Measurements from ENCODE around the gene MC4R. TPM values are rescaled to one million over a fixed set of nuclear protein-coding genes. Genes with fewer than 3 reads are reported as not detected.
A peak's percentile ranks its signal among the peaks of the same experiment; 100 is the strongest.
"Not testable (repeated sequence)": the region's sequence is repeated elsewhere in the genome, so short reads cannot be mapped to it uniquely, and the experiment has no call there.

Gene MC4R
- polyA plus RNA-seq (ENCODE audit: insufficient read length in 3 of 3): under 1 TPM; 0.13 to 0.24 (median 0.18) TPM

DNA sequence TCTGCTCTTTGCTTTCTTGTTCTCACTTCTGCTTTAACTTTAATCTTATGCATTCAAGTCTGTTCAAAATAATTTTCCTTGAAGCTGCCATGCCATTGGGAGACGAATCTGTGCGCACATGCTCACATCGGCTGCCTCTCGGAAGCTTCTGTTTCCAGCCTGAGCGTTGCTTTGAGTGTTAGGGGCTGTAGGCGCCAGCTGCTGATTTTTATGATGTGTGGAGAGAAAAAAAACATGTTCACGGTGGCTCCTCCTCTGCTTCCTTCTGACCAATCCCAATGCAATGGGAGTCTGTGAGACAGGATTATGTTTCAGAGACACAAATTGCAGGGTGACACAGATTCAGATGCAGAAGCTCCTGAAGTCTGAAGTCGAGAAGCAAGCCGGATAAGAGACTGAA, at the start of gene MC4R:
MC4R (minus strand) TSS at position 180 of the 400 bp plus-strand sequence. CDS start 426 bp downstream, outside the sequence.
- peak; percentile 67 to 80 (median 76) for DNase-seq (ENCODE audit: low read depth in 3 of 3, low spot score in 2 of 3)

DNA sequence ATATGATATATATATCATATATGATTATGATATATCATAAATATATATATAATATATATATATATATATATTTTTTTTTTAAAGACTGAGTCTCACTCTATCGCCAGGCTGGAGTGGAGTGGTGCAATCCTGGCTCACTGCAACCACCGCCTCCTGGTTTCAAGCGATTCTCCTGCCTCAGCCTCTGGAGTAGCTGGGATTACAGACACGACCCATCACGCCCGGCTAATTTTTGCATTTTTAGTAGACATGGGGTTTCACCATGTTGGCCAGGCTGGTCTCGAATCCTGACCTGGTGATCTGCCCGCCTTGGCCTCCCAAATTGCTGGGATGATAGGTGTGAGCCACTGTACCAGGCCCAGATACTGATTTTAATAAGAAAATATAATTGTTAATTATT, 49.7 kb upstream of the MC4R start:
- DNase-seq (ENCODE audit: low read depth in 3 of 3, low spot score in 2 of 3): not testable (repeated sequence)

DNA sequence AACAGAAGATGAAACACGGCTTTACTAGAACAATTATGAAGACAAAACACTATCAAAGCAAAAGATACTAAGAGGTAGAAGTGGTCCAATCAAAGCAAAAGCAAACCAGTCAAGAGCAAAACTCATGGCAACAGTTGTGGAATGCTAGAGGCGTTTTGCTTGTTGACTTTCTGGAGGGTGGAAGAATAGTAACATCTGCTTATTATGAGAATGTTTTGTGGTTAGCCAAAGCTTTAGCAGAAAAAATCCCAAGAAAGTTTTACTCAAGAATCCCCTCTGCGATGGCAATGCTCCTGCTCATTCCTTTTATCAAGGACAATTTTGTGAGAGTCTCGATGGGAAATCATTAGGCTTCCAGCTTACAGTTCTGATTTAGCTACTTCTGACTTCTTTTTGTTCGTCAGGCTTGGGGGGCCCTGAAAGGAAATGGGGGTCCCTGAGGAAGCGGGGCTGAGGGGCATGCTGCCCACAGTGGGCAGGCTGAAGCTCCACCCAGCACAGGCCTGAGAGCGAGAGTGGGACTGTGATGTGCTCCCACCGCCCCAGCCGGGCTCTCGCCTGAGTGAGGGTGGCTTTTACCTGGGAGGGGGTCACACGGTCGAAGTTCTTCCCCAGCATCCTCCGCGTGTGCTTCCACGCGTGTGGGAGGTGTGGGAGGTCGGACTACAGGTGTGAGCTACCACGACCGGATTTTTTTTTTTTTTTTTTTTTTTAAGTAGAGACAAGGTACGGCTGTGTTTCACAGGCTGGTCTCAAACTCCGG, 49.0 kb upstream of the MC4R start:
- DNase-seq (ENCODE audit: low read depth in 3 of 3, low spot score in 2 of 3): no peak

DNA sequence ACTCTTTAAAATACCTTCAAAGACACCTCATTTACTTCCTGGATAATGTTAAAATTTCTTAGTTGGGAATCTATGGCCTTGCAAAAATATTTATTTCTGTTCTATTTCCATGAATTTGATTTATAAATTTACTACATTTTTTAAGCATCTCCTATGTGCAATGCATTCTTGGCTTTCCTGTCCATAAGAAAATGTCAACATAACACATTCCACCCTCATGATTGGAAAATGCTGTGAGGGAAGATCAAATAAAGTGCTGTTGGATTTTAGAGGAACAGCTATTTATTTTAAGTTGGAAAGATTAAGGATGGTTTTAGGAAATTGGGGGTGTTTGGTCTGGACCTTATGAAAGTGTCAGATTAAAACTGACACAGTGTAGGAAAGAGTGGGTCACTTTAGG, 45.4 kb upstream of the MC4R start:
- no peak for DNase-seq (ENCODE audit: low read depth in 3 of 3, low spot score in 2 of 3)

DNA sequence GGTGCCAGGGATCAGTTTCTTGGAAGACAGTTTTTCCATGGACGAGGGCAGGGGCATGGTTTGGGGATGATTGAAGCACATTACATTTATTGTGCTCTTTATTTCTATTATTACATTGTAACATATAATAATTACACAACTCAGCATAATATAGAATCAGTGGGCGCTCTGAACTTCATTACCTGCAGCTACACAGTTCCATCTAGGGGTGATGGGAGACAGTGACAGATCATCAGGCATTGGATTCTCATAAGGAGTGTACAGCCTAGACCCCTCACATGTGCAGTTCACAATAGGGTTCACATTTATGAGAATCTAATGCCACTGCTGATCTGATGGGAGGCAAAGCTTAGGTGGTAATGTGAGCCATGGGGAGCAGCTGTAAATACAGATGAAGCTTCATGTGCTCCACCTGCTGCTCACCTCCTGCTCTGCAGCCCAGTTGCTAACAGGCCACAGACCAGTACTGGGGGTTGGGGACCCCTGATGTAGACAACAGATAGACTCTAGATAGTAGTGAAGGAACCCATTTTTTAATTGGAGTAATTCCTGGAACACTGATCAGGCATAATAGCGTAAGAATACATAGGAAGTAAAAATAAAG, 41.5 kb upstream of the MC4R start:
- DNase-seq (ENCODE audit: low read depth in 3 of 3, low spot score in 2 of 3): no peak

DNA sequence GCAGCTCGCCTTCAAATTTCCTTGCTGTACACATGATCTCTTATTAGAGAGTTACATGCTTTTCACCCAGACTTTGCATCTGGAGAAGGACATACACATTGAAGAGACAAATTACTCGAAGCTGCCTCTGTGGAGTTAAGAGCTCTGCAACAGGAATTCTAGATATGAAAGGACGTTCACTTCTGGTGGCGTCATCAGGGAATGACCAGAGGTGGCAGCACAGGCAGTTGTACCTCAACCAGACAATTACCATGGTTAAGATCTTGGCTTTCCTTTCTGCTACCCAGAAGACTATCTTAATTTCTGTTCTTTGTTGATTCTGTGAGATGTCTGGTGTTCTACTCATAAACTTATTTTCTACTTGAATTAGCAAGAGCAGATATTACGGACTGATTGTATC, 39.1 kb upstream of the MC4R start:
- no peak for DNase-seq (ENCODE audit: low read depth in 3 of 3, low spot score in 2 of 3)

DNA sequence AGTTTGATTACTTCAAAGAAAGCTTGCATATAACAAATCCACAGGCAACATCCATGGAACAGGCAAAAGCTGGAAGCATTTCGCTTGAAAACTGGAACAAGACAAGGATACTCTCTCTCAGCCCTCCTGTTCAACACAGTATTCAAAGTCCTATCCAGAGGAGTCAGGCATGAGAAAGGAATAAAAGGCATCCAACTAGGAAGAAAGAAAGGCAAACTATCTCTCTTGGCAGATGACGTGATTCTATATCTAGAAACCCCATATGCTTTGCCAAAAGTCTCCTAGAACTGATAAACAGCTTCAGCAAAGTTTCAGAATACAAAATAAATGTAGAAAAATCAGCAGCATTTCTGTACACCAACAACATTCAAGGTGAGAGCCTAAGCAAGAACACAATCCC, 34.1 kb upstream of the MC4R start:
- DNase-seq (ENCODE audit: low read depth in 3 of 3, low spot score in 2 of 3): no peak

DNA sequence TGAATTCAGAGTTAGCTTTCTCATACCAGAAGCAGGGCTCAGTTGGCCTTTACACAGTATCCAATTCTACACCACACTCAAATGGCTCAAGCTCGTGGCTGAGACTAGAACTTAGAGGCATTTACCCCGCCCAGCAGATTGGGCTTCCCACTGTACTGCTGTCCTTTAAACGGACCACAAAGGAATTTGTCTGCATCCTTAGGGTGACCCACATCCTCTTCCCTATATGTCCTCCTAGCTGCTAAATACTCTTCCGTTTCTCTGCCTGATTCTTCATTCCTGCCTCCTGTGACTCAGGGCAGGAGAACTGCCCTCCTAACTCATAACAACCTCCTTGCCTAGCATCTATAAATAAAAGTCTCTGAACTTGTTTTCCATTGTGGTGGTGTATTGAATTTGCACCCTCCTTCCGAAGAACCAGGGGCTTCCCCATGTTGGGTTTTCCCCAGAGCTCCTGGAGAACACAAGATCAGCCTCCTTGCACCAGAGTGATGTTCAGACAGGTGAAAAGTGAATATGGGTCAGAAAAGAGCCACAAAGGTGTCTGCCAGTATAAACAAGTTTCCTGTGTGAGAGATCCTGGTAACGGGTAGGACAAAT, 32.0 kb upstream of the MC4R start:
- no peak for DNase-seq (ENCODE audit: low read depth in 3 of 3, low spot score in 2 of 3)

DNA sequence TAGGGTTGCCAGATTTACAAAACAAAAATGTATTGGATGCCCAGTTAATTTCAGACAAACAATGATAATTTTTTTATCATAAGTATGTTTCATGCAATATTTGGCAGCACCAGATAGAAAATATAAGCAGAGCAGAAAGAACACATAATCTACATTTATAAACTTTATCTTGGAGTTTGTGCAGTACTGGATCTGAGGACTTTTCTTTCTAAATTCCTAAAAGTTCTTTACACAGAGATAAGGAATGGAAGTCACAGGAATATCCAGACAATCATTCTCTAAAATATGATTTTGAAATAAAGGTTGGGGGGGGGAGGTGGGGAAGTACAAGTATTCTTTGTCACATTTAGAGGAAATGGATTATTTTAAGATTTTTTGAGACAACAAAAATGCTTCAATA, 28.8 kb upstream of the MC4R start:
- no peak for DNase-seq (ENCODE audit: low read depth in 3 of 3, low spot score in 2 of 3)

DNA sequence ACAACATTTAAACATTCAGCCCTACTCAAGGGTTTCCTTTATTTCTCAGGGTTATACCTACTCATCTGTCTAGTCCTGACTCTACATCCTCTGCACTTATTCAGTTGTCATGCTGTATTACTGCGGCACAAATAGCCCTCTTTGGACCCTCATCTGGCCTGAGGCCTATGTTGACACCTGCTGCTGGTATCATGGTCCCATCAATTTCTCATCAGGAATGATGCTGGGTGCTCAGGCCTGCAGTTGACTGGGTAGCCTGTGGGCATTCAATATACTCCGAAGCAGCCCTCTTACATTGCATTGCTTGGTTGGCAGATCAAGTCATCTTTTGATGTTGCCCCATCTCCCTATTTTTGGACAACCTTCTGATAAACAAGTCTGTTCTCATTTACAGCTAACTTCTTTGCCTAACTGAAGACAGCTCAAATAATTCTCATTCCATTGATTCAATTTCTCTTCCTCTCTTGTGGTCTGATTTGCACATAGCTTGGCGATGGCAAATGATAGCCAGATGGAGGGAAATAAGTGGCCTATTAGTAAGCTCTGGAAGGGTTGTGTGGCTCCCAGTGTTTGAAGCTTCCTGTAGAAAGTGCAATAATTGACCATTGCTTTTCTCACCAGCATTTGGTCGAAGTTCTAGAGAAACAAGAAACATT, 19.1 kb upstream of the MC4R start:
- no peak for DNase-seq (ENCODE audit: low read depth in 3 of 3, low spot score in 2 of 3)

DNA sequence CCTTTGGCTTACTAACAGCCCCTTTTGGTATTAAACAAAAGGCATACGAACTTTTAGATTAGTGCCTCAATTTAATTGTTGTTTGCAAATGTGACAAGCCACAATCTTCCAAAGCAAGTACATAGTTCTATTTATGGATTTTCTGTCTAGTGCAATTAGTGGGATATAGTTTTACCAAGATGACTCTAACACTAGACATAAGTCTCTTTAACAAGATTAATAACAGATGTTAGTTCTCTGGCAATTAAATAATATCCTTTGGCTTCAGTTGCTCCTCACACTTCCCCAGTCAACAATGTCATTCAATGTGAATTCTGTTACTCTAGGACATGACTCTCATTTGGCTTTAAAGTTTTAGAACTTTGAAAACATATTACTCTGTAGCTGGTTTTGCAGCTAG, 16.7 kb upstream of the MC4R start:
- DNase-seq (ENCODE audit: low read depth in 3 of 3, low spot score in 2 of 3): no peak

DNA sequence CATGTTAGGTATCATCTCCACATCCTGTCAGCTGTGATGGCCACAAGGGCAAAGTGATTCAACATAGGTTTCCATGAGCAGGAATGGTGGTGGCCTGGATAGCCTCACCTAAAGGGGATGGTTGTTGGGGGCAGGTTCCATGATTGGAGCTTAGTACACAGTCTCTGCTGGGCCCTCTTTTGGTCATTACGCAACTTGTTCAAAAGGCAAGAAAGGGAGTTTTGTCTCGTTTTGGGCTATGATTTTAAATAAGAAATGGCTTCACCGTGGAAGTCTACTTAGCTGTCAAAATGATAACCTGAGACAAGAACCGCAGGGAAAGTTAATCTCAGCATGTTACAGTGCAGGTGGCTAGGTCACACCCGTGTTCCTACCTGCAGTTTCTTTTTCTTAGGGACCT, 13.1 kb upstream of the MC4R start:
- DNase-seq (ENCODE audit: low read depth in 3 of 3, low spot score in 2 of 3): no peak

DNA sequence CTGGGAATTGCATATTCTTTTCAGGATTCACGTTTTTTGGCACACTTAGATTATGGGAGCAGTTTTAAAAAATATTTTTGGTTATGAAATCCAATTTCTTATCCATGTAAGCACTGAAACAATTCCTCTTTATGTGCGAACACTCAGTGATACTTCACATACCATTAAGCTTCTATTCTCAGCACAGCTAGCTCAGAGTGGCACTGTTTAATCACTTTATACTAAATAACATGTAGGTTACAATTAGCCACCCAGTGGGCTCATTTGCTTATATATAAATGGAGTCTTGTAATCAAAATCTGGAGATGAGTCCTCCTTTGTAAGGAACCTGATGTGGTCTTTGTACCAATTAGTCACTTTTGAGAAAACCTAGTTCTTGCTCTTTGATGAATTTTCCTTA, 11.3 kb upstream of the MC4R start:
- DNase-seq (ENCODE audit: low read depth in 3 of 3, low spot score in 2 of 3): no peak

DNA sequence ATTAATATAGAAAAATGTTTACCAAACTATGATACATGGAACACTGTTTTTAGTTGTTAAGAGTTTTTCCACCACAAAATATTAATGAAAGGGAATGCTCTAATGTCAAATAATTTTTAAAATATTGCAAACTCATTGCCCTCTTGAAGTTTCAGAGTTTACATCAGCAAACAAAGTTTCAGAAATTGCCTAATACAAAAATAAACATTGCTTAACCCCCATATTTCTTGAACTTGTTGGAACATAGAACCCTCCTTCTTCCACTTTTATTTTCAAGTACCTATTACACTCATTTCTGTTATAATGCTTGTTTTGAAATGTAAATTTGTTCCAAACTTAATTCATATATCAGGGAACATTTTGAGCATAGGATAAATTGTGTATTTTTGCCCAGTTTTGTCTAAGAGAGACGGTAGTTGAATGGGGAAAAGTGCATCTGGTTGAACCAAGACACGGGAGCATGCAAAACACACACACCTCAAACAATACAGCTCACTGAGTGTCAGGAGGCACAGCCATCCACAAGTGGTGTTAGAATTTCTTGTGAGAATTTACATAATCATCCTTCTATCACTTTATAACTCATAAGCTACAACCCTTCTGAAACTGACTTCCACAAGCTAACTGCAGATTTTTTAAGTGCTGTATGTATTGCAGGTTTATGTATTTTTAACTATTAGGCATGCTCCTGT, 5.3 kb upstream of the MC4R start:
- DNase-seq (ENCODE audit: low read depth in 3 of 3, low spot score in 2 of 3): no peak

DNA sequence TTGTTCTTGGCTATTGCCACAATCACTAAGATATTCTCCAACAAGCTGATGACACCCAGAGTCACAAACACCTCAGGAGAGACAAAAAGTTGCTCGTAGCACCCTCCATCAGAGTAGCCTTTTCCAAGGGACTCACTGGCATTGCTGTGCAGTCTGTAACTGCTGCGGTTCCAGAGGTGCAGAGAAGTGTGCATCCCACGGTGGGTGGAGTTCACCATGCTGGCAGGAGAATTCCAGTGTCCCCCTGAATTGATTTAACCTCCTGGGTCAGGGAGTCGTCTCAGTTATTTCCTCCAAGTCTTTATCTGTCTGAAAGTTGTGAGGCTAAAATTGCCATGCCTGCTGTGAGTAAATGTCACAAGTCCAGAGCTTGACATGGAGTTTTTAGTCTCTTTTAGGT, 443 bp downstream of the MC4R start:
- peak in 1 of 3 donors; percentile 5 for DNase-seq (ENCODE audit: low read depth in 3 of 3, low spot score in 2 of 3)

DNA sequence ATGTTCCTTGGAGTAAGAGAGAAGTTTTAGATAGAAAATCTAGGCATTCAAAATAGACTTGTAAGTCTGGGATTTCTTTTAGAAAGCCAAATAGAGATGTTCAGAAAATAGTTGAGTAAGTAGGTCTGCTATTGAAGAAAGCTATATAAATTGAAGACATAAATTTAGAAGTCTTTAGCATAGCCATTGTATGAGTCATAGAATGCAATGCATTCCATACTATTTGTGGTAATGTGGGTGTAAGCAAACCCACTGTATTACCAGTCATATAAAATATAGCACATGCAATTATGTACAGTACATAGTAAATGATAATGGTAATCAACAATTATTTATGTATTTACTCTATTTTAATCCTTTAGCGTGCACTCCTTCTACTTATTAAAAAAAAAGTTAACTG, 14.1 kb downstream of the MC4R start:
- no peak for DNase-seq (ENCODE audit: low read depth in 3 of 3, low spot score in 2 of 3)

DNA sequence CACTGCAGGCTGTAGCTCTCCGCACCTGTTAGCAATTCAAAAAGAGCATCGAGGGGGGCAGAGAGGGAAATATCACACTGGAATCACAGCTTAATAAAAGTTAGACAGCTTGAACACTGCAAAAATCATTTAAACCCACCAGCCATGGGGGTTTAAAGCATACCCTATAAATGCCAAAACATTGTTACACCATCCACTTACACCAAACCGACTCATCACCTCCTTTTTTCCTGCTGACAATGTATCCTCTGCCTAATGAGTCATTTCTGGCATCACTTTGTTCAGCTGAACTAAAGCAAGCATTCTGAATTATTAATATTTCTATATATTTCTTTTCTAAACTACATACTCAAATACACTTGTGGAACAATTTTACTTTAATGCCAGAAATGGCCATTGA, 21.6 kb downstream of the MC4R start:
- no peak for DNase-seq (ENCODE audit: low read depth in 3 of 3, low spot score in 2 of 3)

DNA sequence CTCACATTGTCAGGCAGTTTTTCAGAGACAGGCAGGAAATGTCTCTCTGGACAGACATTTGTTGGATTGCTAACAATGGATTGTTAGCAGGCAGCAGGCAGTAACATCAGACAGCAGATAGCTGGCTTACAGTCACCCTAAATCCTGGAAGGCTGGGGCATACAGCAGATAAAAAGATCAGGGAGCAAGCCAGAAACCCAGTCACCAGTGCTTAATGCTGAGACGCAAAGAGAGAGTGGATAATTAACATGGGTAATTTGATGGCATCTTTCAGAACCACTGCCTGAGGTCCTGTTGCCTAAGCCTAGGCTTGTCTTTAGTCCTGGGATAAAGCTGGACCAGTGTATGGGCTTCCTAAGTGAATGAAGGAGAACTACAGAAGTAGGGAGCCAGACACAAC, 22.4 kb downstream of the MC4R start:
- no peak for DNase-seq (ENCODE audit: low read depth in 3 of 3, low spot score in 2 of 3)

DNA sequence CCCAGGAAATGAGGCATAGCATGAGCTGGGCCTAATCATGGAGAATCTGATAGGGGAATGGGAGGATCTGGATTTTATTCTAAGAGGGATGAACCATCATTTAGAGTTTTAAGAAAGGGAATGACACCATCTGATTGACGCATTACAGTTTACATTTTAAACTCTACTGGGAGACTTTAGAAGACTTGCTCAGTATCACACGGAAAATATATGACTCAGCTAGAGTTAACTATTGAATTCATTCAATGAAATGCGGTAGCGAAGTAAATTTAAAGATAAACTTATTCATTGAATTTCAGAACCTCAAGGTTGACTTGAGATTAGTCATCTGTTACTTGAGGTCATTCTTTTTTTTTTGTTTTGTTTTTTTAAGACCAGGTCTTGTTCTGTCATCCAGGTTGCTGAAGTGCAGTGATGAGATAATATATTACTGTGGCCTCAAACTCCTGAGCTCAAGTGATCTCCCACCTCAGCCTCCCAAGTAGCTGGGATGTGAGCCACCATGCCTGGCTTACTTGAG, 25.0 kb downstream of the MC4R start:
- DNase-seq (ENCODE audit: low read depth in 3 of 3, low spot score in 2 of 3): no peak

DNA sequence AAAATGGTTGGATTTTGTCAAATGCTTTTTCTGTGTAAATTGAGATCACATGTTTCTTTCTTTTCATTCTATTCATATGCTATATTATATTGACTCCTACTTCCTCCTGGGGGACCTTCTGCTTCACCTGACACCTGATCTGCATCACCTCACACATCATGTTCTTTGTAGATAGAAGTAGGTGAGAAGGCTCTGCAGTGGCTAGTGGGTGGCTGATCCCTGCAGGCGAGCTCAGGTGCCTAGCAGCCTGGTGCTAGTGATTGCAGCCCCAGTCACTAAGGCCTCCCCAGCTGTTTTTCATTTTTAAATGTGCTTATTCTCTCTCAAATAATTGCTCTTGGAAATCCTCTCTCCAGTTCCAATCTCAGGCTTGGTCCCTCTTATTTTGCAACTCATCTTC, 33.6 kb downstream of the MC4R start:
- no peak for DNase-seq (ENCODE audit: low read depth in 3 of 3, low spot score in 2 of 3)

DNA sequence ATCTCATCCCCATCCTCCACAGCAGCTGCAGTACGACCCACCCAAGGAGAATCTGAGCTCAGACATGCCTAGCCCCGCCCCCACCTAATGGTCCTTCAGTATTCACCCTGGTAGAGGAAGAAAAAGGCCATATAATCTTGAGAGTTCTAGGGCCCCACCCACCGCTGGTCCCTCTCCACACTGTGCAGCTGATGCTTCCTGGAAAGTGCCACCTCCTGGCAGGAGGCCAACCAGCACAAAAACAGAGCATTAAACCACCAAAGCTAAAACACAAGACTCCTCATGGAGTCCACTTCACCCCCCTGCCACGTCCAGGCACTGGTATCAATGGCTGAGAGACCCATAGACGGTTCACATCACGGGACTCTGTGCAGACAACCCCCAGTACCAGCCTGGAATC, 40.7 kb downstream of the MC4R start:
- DNase-seq (ENCODE audit: low read depth in 3 of 3, low spot score in 2 of 3): no peak

All from right renal cortex interstitium (tissue), 3 donors.